Muscle of back (tissue), 11 donors: ENCODE results near the gene POFUT2. TPM values are rescaled to one million over a fixed set of nuclear protein-coding genes. Genes with fewer than 3 reads are reported as not detected.
"Not testable (repeated sequence)": the region's sequence is repeated elsewhere in the genome, so short reads cannot be mapped to it uniquely, and the experiment has no call there.

ENCODE experiments used
- DNase-seq, 3 donors: peaks; one replicate each; pipeline versions ENCODE4 v3.0.0 to v3.0.0-alpha.2; 2013
- polyA plus RNA-seq, 10 donors: library from polyadenylated mRNA; unstranded; fragments of 120-200 nt; gene quantifications; one replicate each; pipeline ENCODE4 v1.2.1, GENCODE V29; 2013; ENCODE audit not compliant: insufficient read length in 10 of 10

POFUT2 gene
- polyA plus RNA-seq, 10 donors: 30.6 to 44.3 (median 39.3) TPM

DNA sequence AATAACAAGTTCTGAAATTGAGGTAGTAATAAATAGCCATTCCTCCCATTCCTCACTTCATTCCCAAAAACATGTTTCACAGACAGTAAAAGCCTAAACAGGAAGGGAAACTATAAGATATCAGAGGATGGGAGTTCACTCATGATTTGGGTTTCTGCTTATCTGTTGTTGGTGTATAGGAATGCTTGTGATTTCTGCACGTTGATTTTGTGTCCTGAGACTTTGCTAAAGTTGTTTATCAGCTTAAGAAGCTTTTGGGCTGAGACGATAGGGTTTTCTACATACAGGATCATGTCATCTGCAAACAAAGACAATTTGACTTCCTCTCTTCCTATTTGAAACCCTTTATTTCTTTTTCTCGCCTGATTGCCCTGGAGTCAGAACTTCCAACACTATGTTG is 26.0 kb upstream of the POFUT2 start:
- DNase-seq: no peak

DNA sequence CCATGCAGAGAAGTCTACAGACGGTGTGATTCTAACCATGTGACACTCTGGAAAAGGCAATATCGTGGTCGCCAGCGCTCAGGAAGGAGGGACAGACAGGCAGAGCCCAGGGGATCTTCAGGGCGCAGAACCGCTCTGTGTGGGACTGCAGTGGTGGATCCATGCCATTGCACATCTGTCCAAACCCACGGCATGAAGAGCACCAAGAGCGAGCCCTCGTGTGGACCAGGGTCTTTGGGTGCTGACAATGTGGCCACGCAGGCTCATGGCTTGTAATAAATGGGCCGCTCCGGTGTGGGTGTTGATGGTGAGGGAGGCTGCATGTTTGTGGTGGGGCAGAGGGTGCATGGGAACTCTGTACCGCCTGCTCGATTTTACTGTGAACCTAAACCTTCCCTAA is 25.3 kb upstream of the POFUT2 start:
- no peak for DNase-seq

DNA sequence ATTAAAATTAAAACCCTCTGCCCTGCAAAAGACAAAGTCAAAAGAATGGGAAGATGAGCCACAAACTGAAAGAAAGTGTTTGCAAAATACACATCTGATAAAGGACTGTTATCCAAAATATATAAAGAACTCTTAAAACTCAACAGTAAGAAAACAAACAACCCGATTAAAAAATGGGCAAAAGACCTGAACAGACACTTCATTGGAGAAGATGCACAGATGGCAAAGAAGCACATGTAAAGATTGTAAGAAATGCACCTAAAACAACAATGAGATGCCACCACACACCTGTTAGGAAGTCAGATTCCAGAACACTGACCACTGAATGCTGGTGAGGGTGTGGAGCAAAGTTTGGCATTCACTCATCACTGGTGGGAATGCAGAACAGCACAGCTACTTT is 24.6 kb upstream of the POFUT2 start:
- DNase-seq: no peak

DNA sequence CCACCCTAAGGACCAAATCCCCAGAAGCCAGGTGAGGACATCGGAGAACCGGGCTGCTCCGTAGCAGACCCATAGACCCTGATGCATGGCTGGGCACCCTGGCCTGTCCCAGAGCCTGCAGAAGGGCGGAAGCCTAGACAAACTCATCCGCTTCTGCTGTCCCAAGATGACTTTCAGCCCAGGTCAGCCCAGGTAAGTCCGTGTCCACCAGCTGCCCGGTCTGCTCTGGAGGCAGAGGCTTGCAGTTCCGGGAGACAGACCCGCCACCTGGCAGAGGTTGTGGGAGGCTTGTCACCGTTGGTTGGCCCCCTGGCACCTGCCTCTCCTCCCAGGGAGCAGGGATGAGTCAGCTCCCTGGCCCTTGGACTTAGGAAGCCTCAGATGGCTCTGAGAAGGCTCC is 22.8 kb upstream of the POFUT2 start:
- no peak for DNase-seq

DNA sequence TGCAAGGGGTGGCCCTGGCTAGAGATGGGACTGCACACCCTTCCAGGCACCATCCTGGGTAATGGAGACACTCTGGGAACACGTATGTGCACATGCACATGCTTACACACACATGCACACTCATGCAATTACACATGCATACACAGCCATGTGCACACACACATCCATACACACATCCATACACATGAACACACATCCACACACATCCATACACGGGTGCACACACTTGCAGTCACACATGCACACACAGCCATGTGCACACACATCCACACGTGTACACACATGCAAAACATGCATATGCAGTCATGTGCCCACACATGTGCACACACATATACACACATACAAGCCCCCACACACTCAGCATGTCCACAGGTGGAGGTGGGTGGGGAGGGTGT is 22.3 kb upstream of the POFUT2 start:
- DNase-seq: no peak

DNA sequence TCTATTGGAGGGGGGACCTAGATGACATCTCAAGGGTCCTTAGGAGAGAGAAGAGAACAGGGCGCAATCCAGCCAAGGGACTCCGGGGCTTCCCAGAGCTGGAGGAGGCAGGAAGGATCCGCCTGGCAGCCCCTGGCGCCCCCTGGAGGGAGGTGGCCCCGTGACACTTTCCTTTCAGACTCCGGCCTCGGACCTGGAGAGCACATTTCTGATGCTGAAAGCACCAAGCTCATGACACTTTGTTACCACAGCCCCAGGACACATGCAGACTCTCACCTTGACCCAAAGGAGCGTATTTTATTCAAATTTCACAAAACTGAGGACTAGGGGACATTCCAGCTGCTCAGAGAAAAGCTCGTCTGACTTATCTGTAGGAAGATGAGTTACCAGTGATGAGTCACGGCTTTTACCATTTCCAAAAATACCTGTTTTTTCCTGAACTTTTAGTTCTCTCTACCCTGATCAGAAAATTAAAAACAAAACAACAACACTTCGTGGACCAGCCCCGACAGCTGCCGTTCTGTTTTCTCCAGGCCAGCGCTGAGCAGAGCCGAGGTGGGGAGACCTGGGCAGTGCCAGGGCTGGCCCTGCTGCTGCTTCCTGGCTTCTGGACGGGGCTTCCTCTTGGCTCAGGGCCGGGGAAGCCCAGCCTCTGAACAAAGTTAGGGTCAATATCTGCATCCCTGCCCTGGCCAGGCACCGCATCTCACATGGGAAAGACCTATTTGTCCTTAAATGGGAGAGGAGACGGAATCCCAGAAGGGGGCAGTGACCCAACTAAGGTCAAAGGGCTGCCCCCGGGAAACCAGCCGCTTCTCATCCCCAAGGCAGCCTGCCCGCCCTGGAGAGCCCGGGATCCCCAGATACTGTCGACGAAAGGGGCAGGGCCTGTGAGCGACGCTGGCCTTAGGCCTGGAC is 21.6 kb upstream of the POFUT2 start:
- DNase-seq: peak in 1 of 3 donors; percentile 66

DNA sequence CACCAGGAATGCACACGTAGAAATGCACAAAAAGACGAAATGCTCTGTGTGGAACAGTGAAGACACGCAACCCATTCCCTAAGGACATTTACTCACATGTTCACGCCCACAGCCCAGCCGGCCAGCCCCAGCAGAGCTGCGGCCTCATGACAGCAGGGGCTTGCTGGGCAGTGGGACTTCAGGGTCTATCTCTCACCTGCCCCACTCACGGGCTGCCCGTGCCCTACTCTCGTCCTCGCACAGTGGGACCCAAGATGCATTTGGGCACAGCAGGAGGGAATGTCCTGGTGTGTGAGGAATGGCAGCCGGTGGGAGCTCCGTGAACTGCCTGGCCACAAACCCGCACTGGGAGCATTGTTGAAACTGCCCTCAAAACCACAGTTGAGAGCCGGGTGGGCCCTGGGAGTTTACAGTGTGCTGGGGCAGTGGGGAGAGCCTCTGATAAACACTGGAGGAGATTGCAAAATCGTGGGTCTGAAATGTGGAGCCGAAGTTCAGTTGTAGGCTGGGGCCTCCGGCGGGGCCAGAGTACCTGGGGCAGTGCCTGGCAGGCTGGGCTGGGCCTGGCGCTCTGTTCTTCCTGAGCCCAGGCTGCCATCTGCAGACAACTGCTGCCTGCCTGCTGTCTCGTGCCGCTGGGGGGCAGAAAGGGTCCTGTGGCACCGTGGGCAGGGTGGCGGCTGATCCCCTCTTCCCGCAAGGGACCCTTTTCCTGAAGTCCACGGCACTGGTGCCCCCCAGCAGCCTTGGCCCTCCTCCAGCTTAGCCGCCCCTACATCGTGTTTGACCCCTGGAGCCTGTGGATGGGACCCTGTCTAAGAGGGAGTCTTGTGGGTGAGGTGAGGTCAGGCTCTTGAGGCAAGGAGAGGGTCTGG is 20.7 kb upstream of the POFUT2 start:
- DNase-seq: no peak

DNA sequence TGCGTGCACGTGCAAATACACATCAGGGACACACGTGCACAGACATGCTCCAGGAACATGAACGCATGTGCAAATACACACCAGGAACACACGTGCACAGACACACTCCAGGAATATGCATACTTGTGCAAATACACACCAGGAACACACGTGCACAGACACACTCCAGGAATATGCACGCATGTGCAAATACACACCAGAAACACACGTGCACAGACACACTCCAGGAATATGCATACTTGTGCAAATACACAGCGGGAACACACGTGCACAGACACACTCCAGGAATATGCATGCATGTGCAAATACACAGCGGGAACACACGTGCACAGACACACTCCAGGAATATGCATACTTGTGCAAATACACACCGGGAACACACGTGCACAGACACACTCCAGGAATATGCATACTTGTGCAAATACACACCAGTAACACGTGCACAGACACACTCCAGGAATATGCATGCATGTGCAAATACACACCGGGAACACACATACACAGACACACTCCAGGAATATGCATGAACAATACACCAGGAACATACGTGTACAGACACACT is 20.0 kb upstream of the POFUT2 start:
- not testable (repeated sequence) for DNase-seq

DNA sequence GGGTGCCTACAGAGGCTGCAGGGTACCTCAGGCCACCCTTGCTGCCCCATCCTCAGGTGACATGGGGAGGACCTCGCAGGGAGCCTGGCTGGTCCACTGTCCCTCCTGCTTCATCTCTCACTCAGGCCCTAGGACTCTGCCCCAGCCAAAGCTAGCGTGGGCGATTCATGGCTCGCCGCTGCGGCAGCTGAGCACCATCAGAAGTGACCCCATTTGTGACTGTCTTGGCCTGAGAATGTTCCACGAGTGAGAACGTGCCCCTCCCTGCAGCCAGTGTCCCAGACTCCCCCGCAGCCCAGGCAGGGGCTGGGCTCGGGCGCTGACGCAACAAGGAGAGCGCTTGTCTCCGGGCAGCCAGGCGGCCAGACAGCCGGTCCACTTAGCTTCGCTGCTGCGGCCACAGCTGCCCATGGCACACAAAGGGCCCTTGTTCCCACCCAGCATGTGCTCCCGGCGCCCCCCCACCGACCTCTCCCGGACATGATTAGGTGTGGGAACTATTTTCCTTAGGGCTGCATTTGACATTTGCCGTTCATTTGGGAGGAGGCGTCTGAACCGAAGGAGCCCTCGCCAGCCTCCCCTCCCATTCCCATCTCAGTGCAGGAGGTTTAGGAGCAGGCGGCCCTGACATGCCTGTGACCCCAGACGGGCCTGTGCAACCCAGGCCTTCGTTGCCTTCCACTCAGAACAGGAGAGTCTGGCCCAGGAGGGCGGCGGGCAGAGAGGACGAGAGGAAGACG is 19.3 kb upstream of the POFUT2 start:
- peak; percentile 66 to 90 (median 82) for DNase-seq

DNA sequence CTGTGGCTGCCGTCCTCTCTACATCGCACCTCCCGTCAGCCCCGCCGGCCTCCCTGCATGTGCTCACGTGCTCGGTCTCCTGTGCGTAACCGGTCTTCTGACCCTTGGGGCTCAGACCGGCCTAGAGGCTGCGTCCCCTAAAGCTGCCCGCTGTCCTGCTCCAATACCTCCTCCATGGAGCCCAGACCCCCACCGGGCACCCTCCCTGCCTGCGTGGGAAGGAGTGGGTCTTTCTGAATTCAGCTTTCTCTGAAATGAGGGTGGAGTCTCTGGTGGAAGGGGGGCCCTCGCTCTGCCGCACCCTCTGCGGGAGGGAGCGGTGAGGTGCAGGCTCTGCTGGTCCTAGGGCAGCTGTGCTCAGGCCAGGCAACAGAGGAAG is 18.7 kb upstream of the POFUT2 start:
- DNase-seq: no peak

DNA sequence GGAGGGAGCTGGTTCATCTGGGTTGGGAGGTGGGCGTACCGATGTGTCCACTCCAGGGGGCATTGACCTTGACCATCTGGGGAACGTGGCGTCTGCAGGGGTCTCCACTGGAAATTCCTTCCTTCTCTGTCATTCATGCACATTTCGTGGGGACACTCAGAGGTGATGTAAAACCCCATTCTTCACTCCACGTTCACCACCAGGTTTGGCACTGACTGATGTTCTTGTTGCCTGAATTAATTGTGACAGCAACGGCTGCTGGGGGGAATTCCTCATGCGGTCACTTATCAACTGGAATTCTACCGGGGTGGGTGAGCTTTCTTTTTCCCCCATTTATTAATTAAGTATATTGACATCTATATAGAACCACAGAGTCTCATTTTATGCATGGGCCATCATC is 18.1 kb upstream of the POFUT2 start:
- no peak for DNase-seq

DNA sequence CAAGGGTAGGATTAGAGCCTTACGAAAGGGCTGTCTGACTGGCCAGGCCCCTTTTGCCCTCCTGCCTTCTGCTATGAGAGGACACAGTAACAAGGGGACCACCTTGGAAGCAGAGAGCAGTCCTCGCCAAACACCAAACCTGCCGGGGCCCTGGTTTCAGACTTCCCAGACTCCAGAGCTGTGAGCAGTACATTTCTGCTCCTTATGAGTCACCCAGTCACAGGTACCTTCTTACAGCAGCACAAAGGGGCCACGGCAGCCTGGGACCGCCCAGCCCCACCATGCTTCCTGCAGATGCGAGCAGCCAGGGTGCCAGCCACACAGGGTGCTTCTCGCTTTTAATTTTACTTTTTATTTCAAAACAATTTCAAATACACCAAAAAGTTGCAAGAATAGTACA is 17.2 kb upstream of the POFUT2 start:
- DNase-seq: no peak

DNA sequence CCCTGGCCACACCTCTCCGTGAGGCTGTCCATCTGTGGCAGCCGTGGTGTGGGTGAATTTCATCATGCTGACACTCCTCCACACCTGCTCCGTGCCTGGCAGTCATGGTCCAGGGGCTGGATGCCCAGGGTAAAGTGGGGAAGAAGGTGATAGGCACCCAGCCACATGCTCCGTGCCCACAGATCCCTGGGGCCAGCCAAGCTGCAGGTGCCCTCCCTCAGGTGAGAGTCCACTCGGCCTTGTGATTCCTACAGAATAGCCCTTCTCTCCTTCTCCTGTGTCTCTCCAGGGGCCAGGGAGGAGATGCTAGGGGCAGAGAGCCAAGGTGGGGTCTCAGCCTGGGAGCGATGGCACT is 16.8 kb upstream of the POFUT2 start:
- DNase-seq: no peak

DNA sequence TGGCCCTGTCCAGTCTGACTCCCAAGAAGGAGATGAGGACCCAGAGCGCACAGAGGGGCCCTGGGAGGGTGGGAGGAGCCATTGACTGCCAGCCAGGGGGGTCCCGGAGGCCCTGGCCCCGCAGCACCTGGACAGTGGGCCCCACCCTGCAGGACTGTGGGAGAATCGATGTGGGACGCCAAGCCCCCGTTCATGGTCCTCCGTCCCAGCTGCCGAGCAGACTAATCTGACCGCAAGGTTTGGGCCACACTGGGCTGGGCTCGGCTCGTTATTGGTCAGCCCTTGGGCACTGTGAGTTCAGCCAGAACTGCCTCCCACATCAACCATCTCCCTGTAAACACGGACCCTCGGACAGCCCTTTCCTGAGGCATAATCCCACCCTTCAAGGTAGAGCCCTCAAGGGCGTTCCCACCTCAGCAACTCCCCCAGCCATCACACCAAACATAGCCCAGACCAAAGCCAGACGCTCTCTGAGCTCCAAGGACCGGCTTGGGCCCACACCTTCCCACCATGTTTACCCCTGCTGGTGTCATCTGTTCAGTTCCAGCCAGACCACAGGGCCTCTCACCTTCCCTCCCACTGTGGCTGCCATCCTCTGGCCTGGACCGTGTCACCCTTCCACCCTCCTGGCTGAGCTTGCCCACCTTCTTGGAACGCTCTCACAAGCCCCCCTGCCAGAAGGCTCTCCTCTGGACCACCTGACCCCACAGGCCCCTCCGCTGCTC is 16.2 kb upstream of the POFUT2 start:
- DNase-seq: no peak

DNA sequence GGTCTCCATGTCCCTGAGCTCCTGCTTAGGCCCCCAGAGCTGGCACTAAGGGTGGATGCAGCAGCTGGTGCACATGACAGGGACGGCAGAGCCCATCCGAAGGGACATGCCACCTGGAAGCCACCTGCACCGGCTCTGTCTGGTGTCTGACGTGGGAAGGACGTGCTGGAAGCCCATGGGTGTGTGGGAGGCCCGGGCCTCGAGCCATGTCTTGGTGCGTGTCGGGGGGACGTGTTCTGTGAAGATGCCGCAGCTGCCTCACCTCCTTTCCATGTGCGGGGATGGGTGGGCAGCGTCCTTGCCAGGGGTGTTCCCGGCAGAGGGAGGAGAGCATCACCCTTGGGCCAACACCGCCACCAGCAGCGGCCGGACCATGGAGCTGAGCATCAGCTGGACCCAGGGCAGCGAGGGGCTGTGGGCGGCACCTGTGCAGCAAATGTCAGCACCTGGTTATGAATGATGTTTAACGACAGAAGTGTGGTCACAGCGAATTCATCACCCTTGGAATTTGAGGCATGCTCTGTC is 15.5 kb upstream of the POFUT2 start:
- no peak for DNase-seq

DNA sequence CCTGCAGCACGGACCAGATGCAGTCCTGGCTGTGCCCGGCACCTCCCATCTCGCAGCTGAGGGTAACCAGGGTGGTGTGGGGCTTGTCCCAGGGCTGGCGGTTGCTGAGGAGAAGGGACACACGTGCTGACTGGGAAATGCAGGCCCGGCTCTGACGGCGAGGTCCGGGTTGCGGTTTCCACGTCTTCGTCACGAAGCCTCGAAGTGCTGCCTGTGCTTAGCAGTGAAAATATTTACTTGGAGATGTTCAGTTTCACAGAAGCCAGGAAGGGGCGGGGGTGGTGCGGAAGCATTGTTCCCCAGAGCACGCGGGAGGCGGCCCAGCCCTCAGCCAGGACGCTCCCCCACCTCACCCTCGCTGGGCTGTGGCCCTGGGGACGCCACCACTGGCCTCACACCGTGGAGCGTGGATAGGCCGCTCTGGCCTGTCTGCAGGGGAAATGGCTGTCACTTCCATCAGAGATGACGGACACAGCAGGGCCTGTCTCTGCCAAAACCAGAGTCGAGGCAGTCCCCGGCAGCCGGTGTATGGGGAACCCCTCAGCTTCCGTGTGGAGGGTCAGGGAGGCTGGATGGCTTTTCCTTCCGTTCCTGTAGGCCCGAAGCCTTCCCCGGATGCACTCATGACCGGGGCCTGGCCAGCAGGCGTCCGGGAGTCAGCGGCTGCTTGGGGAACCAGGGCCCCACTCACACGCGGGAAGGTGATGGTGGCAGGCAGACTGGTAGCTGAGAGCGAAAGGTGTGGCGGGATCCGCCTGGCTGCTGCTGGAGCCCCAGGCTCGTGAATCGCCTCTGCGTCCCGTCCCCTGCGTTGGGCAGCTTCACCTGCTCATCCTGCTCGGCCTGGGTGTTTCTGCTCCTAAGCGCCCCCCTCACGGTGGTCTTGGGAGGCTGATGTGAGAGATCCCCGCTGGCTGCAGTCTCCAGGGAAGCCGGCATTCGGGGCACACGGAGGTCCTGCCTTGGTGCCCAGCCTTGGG is 14.7 kb upstream of the POFUT2 start:
- peak; percentile 69 to 95 (median 88) for DNase-seq

DNA sequence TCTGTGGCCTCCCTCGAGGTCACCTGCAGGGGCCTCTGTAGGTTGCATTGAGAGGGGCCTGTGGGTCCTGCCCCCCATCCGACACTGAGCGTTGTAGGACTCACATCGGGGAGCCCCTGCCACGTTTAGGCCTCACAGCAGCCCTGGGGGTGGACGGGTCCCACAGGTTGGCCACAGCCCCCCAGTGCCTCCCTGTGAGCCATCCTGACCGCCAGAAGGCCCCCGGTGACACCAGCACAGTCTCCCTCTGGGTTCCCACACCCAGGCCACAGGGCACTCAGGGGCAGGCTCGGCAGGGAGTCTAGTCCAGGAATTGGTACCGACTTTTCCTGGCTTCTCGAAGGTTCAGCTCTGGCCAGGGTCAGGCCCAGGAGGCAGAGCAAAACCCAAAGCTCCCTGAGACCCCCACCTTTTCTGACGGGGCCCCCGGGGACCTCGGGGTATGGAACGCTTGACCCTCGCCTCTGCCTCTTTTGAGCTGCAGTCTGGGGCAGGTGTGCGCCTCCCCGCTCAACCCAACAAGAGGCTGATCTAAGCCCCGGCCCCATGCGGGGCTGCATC is 13.9 kb upstream of the POFUT2 start:
- DNase-seq: no peak

DNA sequence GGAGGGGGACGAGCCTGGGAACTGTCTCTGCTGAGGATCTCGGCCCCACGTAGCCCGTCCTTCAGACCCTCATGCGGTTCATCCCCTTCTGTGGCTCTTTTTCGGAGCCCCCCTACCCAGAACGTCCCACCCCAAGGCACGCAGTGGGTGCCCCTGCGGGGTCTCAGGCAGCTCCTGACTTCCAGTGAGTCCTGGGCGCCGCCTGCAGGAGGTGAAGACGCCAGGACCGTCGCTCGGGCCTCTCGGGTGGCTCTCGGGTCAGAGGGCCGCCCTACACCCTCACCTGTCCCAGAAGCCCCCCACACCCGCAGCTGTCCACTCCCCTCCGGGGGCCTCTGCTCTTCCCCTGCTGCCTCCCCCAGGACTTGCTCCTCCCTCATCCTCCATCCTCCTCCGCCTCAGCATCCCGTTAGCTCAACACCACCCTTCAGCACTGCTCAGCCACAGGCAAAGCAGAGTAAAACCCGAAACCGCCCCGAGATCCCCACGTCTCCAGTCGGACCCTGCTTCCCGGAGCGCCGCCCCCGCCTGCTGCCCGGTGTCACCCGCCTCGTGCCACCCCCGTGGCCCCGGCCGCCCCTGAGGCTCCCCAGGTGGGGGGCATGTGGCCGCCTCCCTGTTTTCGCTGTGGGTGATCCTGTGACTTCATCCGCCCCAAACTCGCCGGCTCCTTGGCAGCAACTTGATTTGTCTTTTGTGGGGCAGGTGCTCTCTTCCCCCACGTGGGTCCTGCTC is 13.3 kb upstream of the POFUT2 start:
- DNase-seq: no peak
